HG02571 (cell line): ENCODE measurements around the gene RGS7BP.

Source experiments
- ATAC-seq: cut with Tn5 transposase; IDR thresholded peaks from one replicate; pipeline ENCODE4 v1.9.1; 2021; ENCODE audit warnings: mild to moderate bottlenecking, moderate library complexity; ENCODE audit not compliant: unreplicated experiment

RGS7BP gene

DNA sequence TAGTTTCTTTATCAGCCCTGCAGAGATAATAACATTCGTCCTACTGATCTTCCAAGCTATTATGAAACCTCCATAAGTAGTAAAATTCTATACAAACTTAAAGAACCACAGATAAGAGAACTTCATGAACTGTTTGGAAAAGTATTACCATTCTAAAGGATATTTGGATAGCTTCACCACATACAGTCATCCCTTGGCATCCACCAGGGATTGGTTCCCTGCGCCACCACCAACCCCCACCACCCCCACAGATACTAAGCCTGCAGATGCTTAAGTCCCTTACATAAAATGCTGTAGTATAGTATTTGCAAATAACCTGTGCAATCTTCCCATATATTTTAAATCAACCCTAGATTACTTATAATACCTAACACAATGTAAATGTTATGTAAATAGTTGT lies 123.1 kb downstream of the RGS7BP start:
- no peak for ATAC-seq

DNA sequence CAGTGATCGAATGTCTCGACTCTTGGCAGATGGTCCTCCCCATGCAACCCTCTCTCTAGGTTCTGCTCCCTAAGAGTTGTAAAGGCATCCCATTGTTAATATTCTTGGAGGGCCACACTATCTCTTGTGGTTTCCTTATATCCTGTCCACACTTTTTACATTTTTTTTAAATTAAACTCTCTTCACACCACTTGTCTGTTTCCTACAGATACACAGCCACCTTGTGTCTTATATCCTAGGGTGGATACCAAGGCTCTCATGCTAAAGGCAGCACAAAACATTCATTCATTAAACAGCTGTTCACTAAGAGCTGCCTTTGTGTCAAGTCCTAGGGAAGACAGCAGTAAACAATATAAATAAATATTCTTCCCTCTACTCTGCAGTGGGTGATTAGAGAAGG lies 124.0 kb downstream of the RGS7BP start:
- ATAC-seq: no peak

DNA sequence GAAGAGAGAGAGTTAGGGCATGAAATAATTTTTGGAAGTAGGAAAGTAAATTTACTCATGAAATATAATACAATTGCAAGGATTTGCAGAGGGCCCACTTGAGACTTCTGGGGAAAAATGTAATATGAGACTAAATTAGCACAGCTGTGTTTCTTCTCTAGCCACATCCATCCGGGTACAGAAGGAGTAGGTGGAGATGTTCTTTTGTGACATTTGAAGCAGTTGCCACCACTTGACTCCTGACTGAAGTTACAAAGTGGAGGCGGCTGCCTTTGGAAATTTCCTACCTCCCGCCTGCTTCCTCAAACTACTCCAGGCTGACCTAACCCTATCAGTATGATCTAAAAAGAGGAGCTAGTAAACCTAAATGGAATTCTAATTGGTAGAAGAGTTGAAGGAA lies 126.4 kb downstream of the RGS7BP start:
- no peak for ATAC-seq

DNA sequence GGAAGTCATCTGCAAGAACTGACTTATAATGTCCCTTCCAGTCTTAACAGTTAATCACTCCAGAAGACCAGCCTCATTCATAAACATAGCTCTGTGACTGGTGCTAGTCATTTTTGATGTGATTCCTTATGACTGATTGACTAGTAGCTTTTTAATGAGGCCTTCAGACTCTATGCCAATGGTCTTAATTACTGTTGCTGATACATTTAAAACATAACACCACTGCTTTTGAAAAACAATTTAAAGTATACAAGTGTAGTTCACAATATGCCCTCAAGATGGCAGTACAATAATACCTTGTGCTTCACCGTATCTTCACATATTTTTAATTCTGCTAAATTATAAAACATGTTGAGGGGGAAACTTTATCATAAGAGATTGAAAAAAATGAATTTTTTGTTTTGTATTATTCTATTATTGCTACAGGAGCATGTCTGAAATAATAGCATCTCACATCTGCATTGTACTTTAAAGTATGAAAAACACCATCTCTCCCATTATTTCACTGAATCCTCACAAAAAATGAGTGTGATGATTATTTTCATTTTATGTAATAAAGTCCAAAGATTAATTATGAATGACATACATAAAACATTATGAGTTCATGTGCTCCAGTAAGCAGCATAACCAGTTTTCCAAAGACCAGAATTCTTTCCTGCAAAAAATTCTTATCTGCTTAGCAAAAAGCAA lies 129.3 kb downstream of the RGS7BP start:
- no peak for ATAC-seq

DNA sequence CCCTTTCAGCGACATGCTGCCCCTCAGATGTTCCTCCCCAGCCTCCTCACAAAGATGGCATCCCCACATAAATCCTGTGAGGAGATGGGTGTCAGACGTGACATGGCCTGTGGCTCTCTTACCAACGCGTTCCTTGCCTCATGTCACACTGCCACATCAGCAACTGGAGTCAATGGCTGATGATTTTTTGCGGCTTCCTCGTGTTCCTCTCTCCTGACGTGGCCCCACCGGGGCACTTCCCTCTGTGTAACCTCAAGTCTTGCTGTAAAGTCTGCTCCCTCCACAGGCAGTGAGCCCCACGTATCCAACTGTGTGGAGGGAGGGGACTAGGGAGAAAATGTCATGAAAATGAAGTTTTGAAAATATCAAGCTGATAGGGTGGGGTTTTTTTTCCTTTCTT lies 131.3 kb downstream of the RGS7BP start:
- ATAC-seq: no peak

DNA sequence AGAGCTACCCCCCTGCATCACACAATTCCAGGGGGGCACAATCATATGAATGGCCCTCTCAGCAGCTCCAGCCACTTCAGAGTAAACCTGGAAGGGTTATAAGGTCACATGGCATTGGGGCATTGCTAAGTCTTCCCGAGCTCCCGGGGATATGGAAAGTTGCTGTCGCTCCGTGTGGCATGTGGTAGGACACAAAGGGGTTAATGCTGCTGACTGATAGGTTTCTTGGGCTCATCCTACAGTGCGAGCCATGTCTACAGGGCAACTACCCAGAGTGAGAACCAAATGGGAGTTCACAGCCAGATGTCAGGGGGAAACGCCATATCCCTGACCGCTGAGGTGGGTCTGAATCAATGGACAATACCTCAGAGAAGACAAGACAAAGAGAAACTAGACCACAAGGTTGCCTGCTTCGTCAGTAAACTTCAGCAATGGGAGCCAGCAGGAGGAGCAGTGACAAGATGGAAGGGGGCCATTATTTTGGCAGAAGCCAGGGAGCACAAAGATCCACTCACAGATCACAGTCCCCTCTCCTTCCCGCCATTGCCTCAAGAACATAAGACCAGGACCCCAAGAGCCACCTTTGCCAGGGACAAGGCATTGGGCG lies 132.1 kb downstream of the RGS7BP start:
- ATAC-seq: no peak

DNA sequence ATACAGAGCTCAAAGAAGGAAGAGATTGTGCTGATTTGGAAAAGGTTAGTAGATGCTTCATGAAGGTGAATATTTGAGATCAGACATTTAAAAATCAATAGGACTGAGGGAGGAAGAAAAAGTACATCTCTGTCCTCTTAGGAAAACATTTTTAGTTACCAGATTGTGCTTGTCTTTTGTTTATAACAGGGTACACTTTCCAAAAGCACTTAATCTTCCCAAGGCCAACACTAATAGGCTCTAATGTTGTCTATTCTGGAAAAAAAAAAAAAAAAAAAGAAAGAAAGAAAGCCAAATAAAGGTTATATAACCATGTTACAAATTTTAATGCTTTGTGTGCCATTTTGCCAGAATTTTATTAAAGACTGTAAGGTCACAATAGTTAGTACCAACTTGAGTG lies 139.0 kb downstream of the RGS7BP start:
- no peak for ATAC-seq

DNA sequence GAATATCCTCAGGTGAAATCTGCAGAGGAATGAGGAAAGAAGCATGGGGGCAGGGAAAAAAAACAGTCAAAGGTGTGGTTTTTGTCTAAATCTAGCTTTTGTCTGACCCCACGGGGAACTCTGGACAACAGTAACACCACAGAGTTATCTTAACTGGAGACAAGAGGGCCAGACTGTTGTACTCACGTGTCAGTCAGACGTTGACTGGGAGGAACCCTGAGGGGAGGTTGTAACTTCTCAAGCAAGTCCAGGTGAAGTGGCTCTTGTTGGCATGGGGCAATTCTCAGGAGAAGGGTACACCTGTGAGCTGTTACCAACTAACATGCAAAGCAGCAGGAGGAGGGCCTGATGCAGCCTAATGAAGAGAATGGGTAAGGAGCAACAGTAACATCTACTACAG lies 140.4 kb downstream of the RGS7BP start:
- ATAC-seq: no peak

DNA sequence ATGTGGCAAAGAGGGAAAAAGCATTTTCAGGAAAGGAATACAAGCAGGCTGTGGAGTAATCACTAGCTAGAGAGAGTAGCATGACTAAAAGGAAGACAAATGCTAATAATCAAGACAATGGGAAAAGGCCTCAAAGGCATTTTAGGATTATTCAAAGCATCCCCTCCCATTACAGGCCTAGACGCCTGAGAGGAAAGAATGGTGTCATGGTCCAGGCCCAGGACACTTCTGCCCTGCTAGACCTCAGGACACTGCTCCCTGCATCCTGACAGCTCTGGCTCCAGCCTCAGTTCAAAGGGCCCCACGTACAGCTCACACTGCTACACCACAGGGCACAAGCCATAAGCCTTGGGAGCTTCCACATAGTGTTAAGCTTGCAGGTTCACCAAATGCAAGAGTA lies 143.7 kb downstream of the RGS7BP start:
- ATAC-seq: no peak

DNA sequence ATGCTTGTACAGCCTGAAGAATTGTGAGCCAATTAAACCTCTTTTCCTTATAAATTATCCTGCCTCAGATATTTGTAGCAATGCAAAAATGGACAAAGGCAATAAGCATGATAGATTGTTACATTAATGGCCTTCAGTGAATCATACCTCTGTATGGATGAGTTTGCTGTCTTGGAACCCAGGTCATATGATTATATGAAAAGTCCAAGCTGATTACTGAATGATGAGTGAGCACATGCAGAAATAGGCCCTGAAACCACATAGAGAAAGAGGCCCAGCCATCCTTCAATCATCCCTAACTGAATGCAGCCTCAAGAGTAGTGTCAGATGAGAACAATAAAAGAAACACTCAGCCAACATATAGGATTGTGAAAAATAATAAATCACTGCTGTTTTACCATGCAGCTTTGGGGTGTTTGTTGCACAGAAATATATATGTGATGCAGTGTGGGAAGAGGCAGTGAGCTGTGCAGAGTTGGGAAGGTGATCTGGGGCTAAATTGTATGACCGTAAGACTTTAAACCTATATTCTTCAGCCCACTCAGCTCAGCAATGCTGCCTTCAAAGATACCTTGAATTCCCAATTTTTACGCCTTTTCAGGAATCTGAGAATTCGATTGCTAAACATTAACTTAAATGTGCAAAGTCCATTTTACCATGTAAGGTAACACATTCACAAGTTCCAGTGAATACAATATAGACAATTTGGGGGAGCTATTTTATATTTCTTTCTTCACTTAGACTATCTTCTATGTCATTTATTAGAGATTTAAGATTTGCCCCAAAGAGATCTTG lies 148.1 kb downstream of the RGS7BP start:
- ATAC-seq: no peak

DNA sequence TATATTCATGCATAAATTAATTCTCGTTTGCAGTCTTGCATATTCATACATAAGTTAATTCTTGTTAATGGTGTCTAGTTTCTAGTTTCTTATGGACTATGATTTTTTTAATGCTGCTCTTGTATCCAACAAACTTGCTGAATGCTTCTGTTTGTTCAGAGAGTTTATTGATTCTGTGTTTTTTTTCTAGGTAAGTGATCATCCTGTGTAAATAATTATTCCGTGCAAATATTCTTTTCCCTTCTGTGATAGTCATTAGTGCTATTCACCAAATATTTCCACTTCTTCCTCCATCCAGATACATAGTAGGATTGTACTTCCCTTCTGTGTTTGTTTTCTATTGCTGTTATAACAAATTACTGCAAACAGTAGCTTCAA lies 148.7 kb downstream of the RGS7BP start:
- ATAC-seq: no peak

DNA sequence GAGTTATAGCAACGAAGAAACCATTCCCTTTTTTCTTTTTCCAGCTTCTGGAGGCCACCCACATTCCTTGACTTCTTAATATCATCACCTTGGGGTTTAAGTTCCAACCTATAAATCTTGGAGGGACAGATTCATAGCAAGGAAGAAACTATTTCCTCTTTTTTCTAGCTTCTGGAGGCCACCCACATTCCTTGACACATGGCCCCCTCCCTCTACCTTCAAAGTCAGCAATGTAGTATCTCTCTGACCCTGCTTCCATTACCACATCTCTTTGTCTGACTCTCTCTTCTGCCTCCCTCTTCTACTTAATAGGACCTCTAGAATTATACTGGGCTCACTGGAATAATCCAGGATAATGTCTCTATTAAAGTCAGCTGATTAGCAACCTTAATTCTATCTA lies 149.8 kb downstream of the RGS7BP start:
- ATAC-seq: no peak

DNA sequence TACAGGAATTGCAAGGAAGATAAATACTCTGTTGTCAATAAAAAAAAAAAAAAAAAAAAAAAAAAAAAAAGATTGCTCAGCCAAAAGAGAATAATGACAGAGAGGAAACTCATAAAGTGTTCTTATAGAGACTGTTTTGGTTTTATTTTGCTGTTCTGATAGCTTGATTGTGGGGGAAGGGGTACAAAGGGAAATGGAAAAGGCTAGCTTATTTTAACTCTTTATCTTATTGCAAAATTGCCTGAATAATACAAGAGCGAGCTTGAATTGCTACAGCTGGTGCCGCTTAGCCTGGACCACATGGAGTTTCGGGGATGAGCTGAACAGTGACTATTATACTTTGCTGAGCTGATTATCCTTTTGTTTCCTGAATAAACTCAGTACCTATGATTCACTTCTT lies 153.5 kb downstream of the RGS7BP start:
- ATAC-seq: no peak
